Mesendoderm (in vitro differentiated cells): ENCODE data around the gene RNF5.
"Not testable (repeated sequence)": the region's sequence is repeated elsewhere in the genome, so short reads cannot be mapped to it uniquely, and the experiment has no call there.

Experiments used
- DNase-seq: peaks from one replicate; pipeline ENCODE4 v3.0.0; 2013
- H2AK5ac ChIP-seq: 2 replicates; pipeline ENCODE4 v1.6.1; 2013; ENCODE audit warnings: low read length, inconsistent platforms
- H2BK120ac ChIP-seq: 2 replicates; pipeline ENCODE4 v1.6.1; 2013; ENCODE audit warnings: low read depth, mild to moderate bottlenecking, low read length, moderate library complexity, mixed read lengths
- H2BK15ac ChIP-seq: replicated peaks from 2 replicates; pipeline ENCODE4 v1.6.1; 2013; ENCODE audit warnings: low read depth, mild to moderate bottlenecking, moderate library complexity
- H2BK5ac ChIP-seq: 2 replicates; pipeline ENCODE4 v1.6.1; 2013; ENCODE audit warnings: low read length, inconsistent platforms
- H3K18ac ChIP-seq: 2 replicates; pipeline ENCODE4 v1.6.1; 2013; ENCODE audit warnings: mild to moderate bottlenecking, low read length, mixed read lengths
- H3K23ac ChIP-seq: one replicate; pipeline ENCODE4 v1.6.1; 2013; ENCODE audit warnings: low read length
- H3K27ac ChIP-seq: 2 replicates; pipeline ENCODE4 v1.5.1; 2013; ENCODE audit warnings: low read depth, mild to moderate bottlenecking, inconsistent platforms, low read length, moderate library complexity
- H3K27me3 ChIP-seq: 2 replicates; pipeline ENCODE4 v1.6.1; 2013; ENCODE audit warnings: low read length, control low read depth, mild to moderate bottlenecking, inconsistent platforms; ENCODE audit not compliant: insufficient read depth, poor library complexity
- H3K36me3 ChIP-seq: 2 replicates; pipeline ENCODE4 v1.6.1; 2013; ENCODE audit warnings: low read length, inconsistent platforms; ENCODE audit not compliant: control insufficient read depth, insufficient read depth
- H3K4ac ChIP-seq: one replicate; pipeline ENCODE4 v1.6.1; 2013; ENCODE audit warnings: low read depth, mild to moderate bottlenecking, low read length, moderate library complexity
- H3K4me1 ChIP-seq: 2 replicates; pipeline ENCODE4 v1.6.1; 2013; ENCODE audit warnings: low read depth, low read length, inconsistent platforms; ENCODE audit not compliant: control insufficient read depth
- H3K4me2 ChIP-seq: 2 replicates; pipeline ENCODE4 v1.6.1; 2013; ENCODE audit warnings: low read length
- H3K4me3 ChIP-seq: 2 replicates; pipeline ENCODE4 v1.5.1; 2013; ENCODE audit warnings: mild to moderate bottlenecking, low read length
- H3K56ac ChIP-seq: one replicate; pipeline ENCODE4 v1.6.1; 2013; ENCODE audit warnings: low read length
- H3K79me1 ChIP-seq: 2 replicates; pipeline ENCODE4 v1.6.1; 2013; ENCODE audit warnings: low read length, inconsistent platforms
- H3K79me2 ChIP-seq: 2 replicates; pipeline ENCODE4 v1.6.1; 2013; ENCODE audit warnings: mild to moderate bottlenecking, low read length; ENCODE audit not compliant: control insufficient read depth, insufficient read depth
- H3K9ac ChIP-seq: 2 replicates; pipeline ENCODE4 v1.6.1; 2013; ENCODE audit warnings: low read length, inconsistent platforms
- H4K5ac ChIP-seq: one replicate; pipeline ENCODE4 v1.6.1; 2013; ENCODE audit warnings: low read length
- H4K8ac ChIP-seq: one replicate; pipeline ENCODE4 v1.6.1; 2013; ENCODE audit warnings: low read depth, mild to moderate bottlenecking, control low read depth, low read length, moderate library complexity
- WGBS: extraction: QIAGEN DNeasy Blood & Tissue Kit; methylation state at CpG from one replicate; pipeline ENCODE4 v1.1.7; 2013; ENCODE audit warnings: low lambda C conversion rate, missing lambda C conversion rate; ENCODE audit not compliant: insufficient coverage; ENCODE audit errors: extremely low coverage; 5-methylcytosine and 5-hydroxymethylcytosine counted together

The RNF5 gene

GRCh38 chr6:32191696-32192607 lies 13.7 kb downstream of the RNF5 start:
- Histone ChIP-seq H2AK5ac (peak overlapping the region; percentile 95), H3K27ac (no peak overlapping the region), H2BK120ac (peak overlapping the region; percentile 31), H3K36me3 (peaks cover 4% of the 10 kb centered on the region), H3K79me1 (peaks cover 12% of the 10 kb centered on the region), H2BK15ac (no peak overlapping the region), H3K79me2 (peaks cover 13% of the 10 kb centered on the region), H3K4me3 (no peak overlapping the region), H3K4me1 (peaks cover 20% of the 10 kb centered on the region), H3K18ac (peak overlapping the region; percentile 72), H3K56ac (peak overlapping the region; percentile 84), H3K23ac (no peak overlapping the region), H3K9ac (peak overlapping the region; percentile 32), H4K5ac (no peak overlapping the region), H2BK5ac (peak overlapping the region; percentile 47), H3K4ac (peak overlapping the region; percentile 23), H3K27me3 (no peaks in the 10 kb centered on the region), H4K8ac (peak overlapping the region; percentile 98), H3K4me2 (no peak overlapping the region)
- DNase-seq, result no peak
- no CpG with 5 or more reads among the region's 15 CpGs for WGBS

GRCh38 chr6:32192608-32193039 lies 14.4 kb downstream of the RNF5 start, which contains the start of gene GPSM3:
GPSM3 (minus strand) TSS chr6:32192643; CDS start chr6:32192513, 130 bp downstream.
- H3K4ac ChIP-seq, result peak within 1 kb of the TSS; percentile 23
- peak within 1 kb of the TSS; percentile 31 for H2BK120ac ChIP-seq
- peak within 1 kb of the TSS; percentile 49 for H3K4me2 ChIP-seq
- peak within 1 kb of the TSS; percentile 63 for H3K27ac ChIP-seq
- H4K8ac ChIP-seq, result peak within 1 kb of the TSS; percentile 98
- no CpG with 5 or more reads among the region's 5 CpGs for WGBS
- no peak within 1 kb of the TSS for H4K5ac ChIP-seq
- H3K56ac ChIP-seq, result peak within 1 kb of the TSS; percentile 84
- peaks cover under 1% of the 10 kb centered on the region for H3K36me3 ChIP-seq
- peak within 1 kb of the TSS; percentile 59 for H3K23ac ChIP-seq
- H3K4me3 ChIP-seq, result no peak within 1 kb of the TSS
- H2BK5ac ChIP-seq, result peak within 1 kb of the TSS; percentile 66
- H2AK5ac ChIP-seq, result peak within 1 kb of the TSS; percentile 95
- peaks cover 22% of the 10 kb centered on the region for H3K4me1 ChIP-seq
- peaks cover 9% of the 10 kb centered on the region for H3K79me1 ChIP-seq
- H3K18ac ChIP-seq, result peak within 1 kb of the TSS; percentile 72
- H3K27me3 ChIP-seq, result no peaks in the 10 kb centered on the region
- H3K79me2 ChIP-seq, result peaks cover 13% of the 10 kb centered on the region
- H3K9ac ChIP-seq, result peak within 1 kb of the TSS; percentile 60
- H2BK15ac ChIP-seq, result no peak within 1 kb of the TSS
- peak; percentile 89 for DNase-seq

DNA sequence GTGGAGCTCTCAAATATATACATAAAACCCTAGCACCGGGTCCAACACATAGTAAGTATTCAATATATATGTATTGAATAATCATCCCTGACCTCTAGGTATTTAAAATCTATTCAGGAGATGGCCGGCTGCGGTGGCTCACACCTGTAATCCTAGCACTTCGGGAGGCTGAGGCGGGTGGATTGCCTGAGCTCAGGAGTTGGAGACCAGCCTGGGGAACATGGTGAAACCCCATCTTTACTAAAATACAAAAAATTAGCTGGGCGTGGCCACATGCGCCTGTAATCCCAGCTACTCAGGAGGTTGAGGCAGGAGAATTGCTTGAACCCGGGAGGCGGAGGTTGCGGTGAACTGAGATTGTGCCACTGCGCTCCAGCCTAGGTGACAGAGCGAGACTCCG lies 14.9 kb downstream of the RNF5 start:
- peak overlapping the region; percentile 72 for H3K18ac ChIP-seq
- WGBS, result no CpG with 5 or more reads among the region's 13 CpGs
- H3K4me2 ChIP-seq, H3K4me3 ChIP-seq, H3K23ac ChIP-seq, H2BK15ac ChIP-seq, H3K36me3 ChIP-seq, H2BK120ac ChIP-seq, DNase-seq, H4K8ac ChIP-seq, H2AK5ac ChIP-seq, H3K27me3 ChIP-seq, H3K79me1 ChIP-seq, H4K5ac ChIP-seq, H3K27ac ChIP-seq, H2BK5ac ChIP-seq, H3K9ac ChIP-seq: not testable (repeated sequence)
- peak overlapping the region; percentile 84 for H3K56ac ChIP-seq
- peaks cover 12% of the 10 kb centered on the region for H3K79me2 ChIP-seq
- H3K4me1 ChIP-seq, result peaks cover 22% of the 10 kb centered on the region
- H3K4ac ChIP-seq, result peak overlapping the region; percentile 23

DNA sequence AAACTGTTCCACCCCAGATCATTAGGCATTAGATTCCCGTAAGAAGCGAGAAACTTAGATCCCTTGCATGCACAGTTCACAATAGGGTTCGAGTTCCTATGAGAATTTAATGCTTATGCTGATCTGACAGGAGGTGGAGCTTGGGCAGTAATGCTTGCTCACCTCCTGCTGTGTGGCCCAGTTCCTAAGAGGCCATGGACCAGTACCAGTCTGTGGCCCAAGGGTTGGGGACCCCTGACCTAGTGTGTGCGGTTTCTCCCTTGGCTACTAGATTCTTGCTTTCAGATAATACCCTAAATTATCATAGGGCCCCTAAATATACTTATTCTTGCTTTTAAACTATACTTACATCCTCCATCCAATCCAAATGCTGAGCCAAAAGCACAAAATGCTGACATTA lies 16.2 kb downstream of the RNF5 start:
- Histone ChIP-seq H3K23ac (no peak overlapping the region), H3K79me1 (peaks cover 2% of the 10 kb centered on the region), H2BK15ac (no peak overlapping the region), H3K4me2 (no peak overlapping the region), H3K27me3 (no peaks in the 10 kb centered on the region), H4K5ac (no peak overlapping the region), H3K4me3 (no peak overlapping the region), H2AK5ac (peak overlapping the region; percentile 27), H3K9ac (no peak overlapping the region), H3K56ac (peak overlapping the region; percentile 30), H2BK5ac (no peak overlapping the region), H3K18ac (no peak overlapping the region), H4K8ac (no peak overlapping the region), H3K4me1 (peaks cover 22% of the 10 kb centered on the region), H2BK120ac (no peak overlapping the region), H3K36me3 (no peaks in the 10 kb centered on the region), H3K27ac (no peak overlapping the region), H3K79me2 (peaks cover under 1% of the 10 kb centered on the region), H3K4ac (no peak overlapping the region)
- DNase-seq, result no peak
- no CpG with 5 or more reads among the region's 4 CpGs for WGBS

DNA sequence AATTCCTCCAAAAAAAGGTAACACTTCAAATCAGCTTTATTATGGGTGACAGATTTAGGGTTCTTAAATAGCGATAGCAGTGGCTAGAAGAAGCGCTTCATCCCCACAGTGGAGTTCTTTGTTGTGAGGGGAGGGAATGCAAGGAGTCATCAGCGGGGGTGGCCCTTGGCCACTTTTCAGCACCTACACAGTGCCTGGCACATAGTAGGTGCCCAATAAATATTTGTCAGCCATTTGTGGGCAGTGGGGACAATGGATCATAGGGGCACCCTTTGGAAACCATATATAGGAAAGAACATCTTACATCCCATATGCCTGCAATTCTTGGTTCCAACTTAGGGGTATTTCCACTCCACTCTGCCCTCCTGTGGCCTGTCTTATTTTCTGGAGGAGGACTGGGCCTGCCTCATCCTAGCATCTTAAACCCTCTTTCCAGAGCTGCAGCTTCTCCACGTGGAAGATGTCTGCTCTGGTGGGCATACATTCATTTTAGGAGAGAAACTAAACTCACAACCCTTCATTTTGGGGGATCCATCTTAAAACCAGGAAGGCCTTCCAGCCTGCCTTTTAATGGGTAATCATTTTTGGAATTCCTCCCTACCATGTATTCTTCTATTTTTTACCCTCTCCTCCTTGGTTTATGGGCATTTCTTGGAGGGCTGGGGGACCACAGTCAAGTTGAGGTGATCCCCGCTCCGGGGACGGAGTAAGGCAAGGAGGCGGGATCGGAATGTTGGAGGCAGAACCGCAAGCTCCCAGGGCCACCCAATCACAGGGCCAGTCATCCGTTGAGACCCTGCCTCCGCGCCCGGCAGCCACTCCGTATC lies 16.8 kb downstream of the RNF5 start:
- H4K5ac ChIP-seq, result peak overlapping the region; percentile 98
- H3K4me2 ChIP-seq, result peak overlapping the region; percentile 85
- peak overlapping the region; percentile 76 for H3K18ac ChIP-seq
- H3K4me1 ChIP-seq, result peaks cover 22% of the 10 kb centered on the region
- DNase-seq, result peak; percentile 78
- H2BK5ac ChIP-seq, result peak overlapping the region; percentile 87
- H2BK15ac ChIP-seq, result no peak overlapping the region
- no peak overlapping the region for H2BK120ac ChIP-seq
- H3K36me3 ChIP-seq, result no peaks in the 10 kb centered on the region
- peak overlapping the region; percentile 82 for H3K27ac ChIP-seq
- peak overlapping the region; percentile 82 for H2AK5ac ChIP-seq
- peak overlapping the region; percentile 84 for H3K56ac ChIP-seq
- H3K4me3 ChIP-seq, result peak overlapping the region; percentile 23
- H4K8ac ChIP-seq, result peak overlapping the region; percentile 68
- no CpG with 5 or more reads among the region's 15 CpGs for WGBS
- peak overlapping the region; percentile 89 for H3K9ac ChIP-seq
- H3K4ac ChIP-seq, result no peak overlapping the region
- no peaks in the 10 kb centered on the region for H3K27me3 ChIP-seq
- H3K79me2 ChIP-seq, result no peaks in the 10 kb centered on the region
- H3K23ac ChIP-seq, result no peak overlapping the region
- H3K79me1 ChIP-seq, result peaks cover 2% of the 10 kb centered on the region
